H9 (cell line): ENCODE measurements around the gene LPAR3. TPM values are rescaled to one million over a fixed set of nuclear protein-coding genes. Genes with fewer than 3 reads are reported as not detected.

Experiments
- DNase-seq: peaks from one replicate; pipeline ENCODE4 v3.0.0-alpha.2; 2017
- H2AFZ ChIP-seq: one replicate; pipeline ENCODE4 v1.6.1; 2013; ENCODE audit warnings: mild to moderate bottlenecking, low read length, control low read depth, moderate library complexity
- H2AK5ac ChIP-seq: 2 replicates; pipeline ENCODE4 v1.6.1; 2013; ENCODE audit warnings: low read length, control low read depth, mixed read lengths; ENCODE audit not compliant: insufficient read length
- H2BK120ac ChIP-seq: one replicate; pipeline ENCODE4 v1.6.1; 2013; ENCODE audit warnings: low read depth, mild to moderate bottlenecking, low read length, control low read depth, inconsistent platforms; ENCODE audit not compliant: poor library complexity, severe bottlenecking
- H2BK12ac ChIP-seq: 2 replicates; pipeline ENCODE4 v1.6.1; 2013; ENCODE audit warnings: low read length, control low read depth, mixed read lengths, low read depth; ENCODE audit not compliant: insufficient read length
- H2BK15ac ChIP-seq: 2 replicates; pipeline ENCODE4 v1.6.1; 2013; ENCODE audit warnings: low read depth, low read length, control low read depth
- H2BK20ac ChIP-seq: one replicate; pipeline ENCODE4 v1.6.1; 2013; ENCODE audit warnings: low read depth, mild to moderate bottlenecking, low read length, control low read depth, inconsistent platforms; ENCODE audit not compliant: poor library complexity, severe bottlenecking
- H2BK5ac ChIP-seq: 2 replicates; pipeline ENCODE4 v1.6.1; 2013; ENCODE audit warnings: low read length, control low read depth, mixed read lengths; ENCODE audit not compliant: insufficient read length
- H3K14ac ChIP-seq: 2 replicates; pipeline ENCODE4 v1.6.1; 2013; ENCODE audit warnings: low read length, control low read depth; ENCODE audit not compliant: insufficient read depth
- H3K18ac ChIP-seq: 2 replicates; pipeline ENCODE4 v1.6.1; 2013; ENCODE audit warnings: low read depth, mild to moderate bottlenecking, mixed read lengths, low read length, control low read depth; ENCODE audit not compliant: insufficient read length
- H3K23ac ChIP-seq: 2 replicates; pipeline ENCODE4 v1.6.1; 2013; ENCODE audit warnings: low read length, control low read depth, mixed read lengths, low read depth; ENCODE audit not compliant: insufficient read length
- H3K23me2 ChIP-seq: 2 replicates; pipeline ENCODE4 v1.6.1; 2013; ENCODE audit warnings: low read depth, mild to moderate bottlenecking, mixed read lengths, low read length, control low read depth; ENCODE audit not compliant: insufficient read length, poor library complexity, severe bottlenecking
- H3K27ac ChIP-seq: 2 replicates; pipeline ENCODE4 v1.5.1; 2013; ENCODE audit warnings: low read length, control low read depth, mixed read lengths, low read depth; ENCODE audit not compliant: insufficient read length
- H3K27me3 ChIP-seq: 2 replicates; pipeline ENCODE4 v1.6.1; 2013; ENCODE audit warnings: low read length, control low read depth, inconsistent platforms; ENCODE audit not compliant: insufficient read depth
- H3K4ac ChIP-seq: 2 replicates; pipeline ENCODE4 v1.6.1; 2013; ENCODE audit warnings: low read depth, mild to moderate bottlenecking, control low read depth, inconsistent platforms, low read length, moderate library complexity
- H3K4me1 ChIP-seq: 2 replicates; pipeline ENCODE4 v1.6.1; 2013; ENCODE audit warnings: low read length, control low read depth, inconsistent platforms; ENCODE audit not compliant: insufficient read depth
- H3K4me2 ChIP-seq: 2 replicates; pipeline ENCODE4 v1.6.1; 2013; ENCODE audit warnings: low read length, control low read depth, mixed read lengths; ENCODE audit not compliant: insufficient read length, insufficient read depth
- H3K56ac ChIP-seq: 2 replicates; pipeline ENCODE4 v1.6.1; 2013; ENCODE audit warnings: low read depth, mild to moderate bottlenecking, mixed read lengths, low read length, control low read depth; ENCODE audit not compliant: insufficient read length
- H3K79me1 ChIP-seq: 2 replicates; pipeline ENCODE4 v1.6.1; 2013; ENCODE audit warnings: low read depth, mild to moderate bottlenecking, moderate library complexity, low read length, control low read depth, inconsistent platforms; ENCODE audit not compliant: insufficient read depth, poor library complexity, severe bottlenecking
- H3K79me2 ChIP-seq: 2 replicates; pipeline ENCODE4 v1.6.1; 2013; ENCODE audit warnings: low read length, control low read depth, inconsistent platforms; ENCODE audit not compliant: insufficient read depth
- H3K9ac ChIP-seq: 2 replicates; pipeline ENCODE4 v1.6.1; 2013; ENCODE audit warnings: low read length, control low read depth, mixed read lengths; ENCODE audit not compliant: insufficient read length; ENCODE audit errors: extremely low read depth
- H3K9me3 ChIP-seq: one replicate; pipeline ENCODE4 v1.6.1; 2013; ENCODE audit warnings: low read depth, low read length, inconsistent platforms; ENCODE audit not compliant: control insufficient read depth
- H3T11ph ChIP-seq: one replicate; pipeline ENCODE4 v1.6.1; 2013; ENCODE audit warnings: mild to moderate bottlenecking, low read length, control low read depth, inconsistent platforms
- H4K20me1 ChIP-seq: one replicate; pipeline ENCODE4 v1.6.1; 2013; ENCODE audit not compliant: control insufficient read depth, insufficient read length, insufficient read depth
- H4K5ac ChIP-seq: 2 replicates; pipeline ENCODE4 v1.6.1; 2013; ENCODE audit warnings: low read depth, mild to moderate bottlenecking, mixed read lengths, low read length, control low read depth; ENCODE audit not compliant: insufficient read length
- H4K8ac ChIP-seq: replicated peaks from 2 replicates; pipeline ENCODE4 v1.6.1; 2013; ENCODE audit warnings: low read length, control low read depth, mixed read lengths, low read depth; ENCODE audit not compliant: insufficient read length
- H4K91ac ChIP-seq: 2 replicates; pipeline ENCODE4 v1.6.1; 2013; ENCODE audit warnings: low read depth, mild to moderate bottlenecking, moderate library complexity, mixed read lengths, low read length, control low read depth; ENCODE audit not compliant: insufficient read length
- H3K27ac Mint-ChIP-seq, 3 experiments: 2 replicates in 2 of 3; 3 replicates in 1 of 3; pipeline ENCODE4 v1.8.0; 2020 to 2021; ENCODE audit warnings: mixed read lengths in 3 of 3, mild to moderate bottlenecking in 1 of 3, moderate library complexity in 1 of 3
- H3K27me3 Mint-ChIP-seq: 2 replicates; pipeline ENCODE4 v1.8.0; 2021; ENCODE audit warnings: low read depth, mild to moderate bottlenecking, moderate library complexity, mixed read lengths
- H3K36me3 Mint-ChIP-seq, 3 experiments: 2 replicates in 2 of 3; 3 replicates in 1 of 3; pipeline ENCODE4 v1.8.0; 2020 to 2021; ENCODE audit warnings: low read depth in 3 of 3, mixed read lengths in 3 of 3; ENCODE audit not compliant: insufficient read depth in 1 of 3
- H3K4me1 Mint-ChIP-seq, 2 experiments: 2 replicates each; pipeline ENCODE4 v1.8.0; 2020; ENCODE audit warnings: mixed read lengths in 2 of 2
- H3K4me3 Mint-ChIP-seq, 2 experiments: 2 replicates in 1 of 2; 3 replicates in 1 of 2; pipeline ENCODE4 v1.8.0; 2020 to 2021; ENCODE audit warnings: mild to moderate bottlenecking in 2 of 2, mixed read lengths in 2 of 2, moderate library complexity in 1 of 2
- H3K9me3 Mint-ChIP-seq, 2 experiments: 2 replicates in 1 of 2; 3 replicates in 1 of 2; pipeline ENCODE4 v1.8.0; 2020; ENCODE audit warnings: mild to moderate bottlenecking in 2 of 2, mixed read lengths in 2 of 2, moderate library complexity in 1 of 2
- CTCF ChIP-seq: fragments of 200-600 bp; sonication (generic); conservative IDR thresholded peaks from 3 replicates; pipeline ENCODE4 v1.8.0; 2021; ENCODE audit warnings: antibody characterized with exemption, mild to moderate bottlenecking
- WGBS: extraction: QIAGEN DNeasy Blood & Tissue Kit; methylation state at CpG from one replicate; pipeline ENCODE4 v1.1.7; 2013; ENCODE audit warnings: missing lambda C conversion rate, low lambda C conversion rate, mixed read lengths; ENCODE audit not compliant: insufficient read length; ENCODE audit errors: extremely low coverage; 5-methylcytosine and 5-hydroxymethylcytosine counted together
- total RNA-seq: library from RNA; stranded (reverse); gene quantifications from 2 replicates; pipeline ENCODE4 v1.2.1, GENCODE V29; 2021

LPAR3 gene
- total RNA-seq, 1 experiment from 2014 or later, result 3.0 TPM

- no CpG with 5 or more reads among the region's 16 CpGs for WGBS
- Histone ChIP-seq H2BK20ac (no peak overlapping the region), H3K4ac (no peak overlapping the region), H2AFZ (no peak overlapping the region), H2BK12ac (no peak overlapping the region), H3K27ac (no peak overlapping the region), H3K23me2 (no peaks in the 10 kb centered on the region), H4K8ac (no peak overlapping the region), H4K20me1 (no peaks in the 10 kb centered on the region), H3K79me1 (no peaks in the 10 kb centered on the region), H2BK120ac (no peak overlapping the region), H3K9me3 (no peaks in the 10 kb centered on the region), H3K79me2 (no peaks in the 10 kb centered on the region), H2BK5ac (no peak overlapping the region), H3K18ac (no peak overlapping the region), H3K23ac (no peak overlapping the region), H4K91ac (no peak overlapping the region), H3K9ac (no peak overlapping the region), H3T11ph (no peak overlapping the region), H4K5ac (no peak overlapping the region), H3K56ac (no peak overlapping the region), H3K4me1 (no peaks in the 10 kb centered on the region), H3K27me3 (no peaks in the 10 kb centered on the region), H2AK5ac (no peak overlapping the region), H2BK15ac (no peak overlapping the region), H3K14ac (no peak overlapping the region), H3K4me2 (no peak overlapping the region)
- peak; percentile 75 for DNase-seq
- Mint-ChIP-seq H3K9me3 (peaks cover 0 to 6% of the 10 kb centered on the region in 2 experiments; a peak in 2 of 5 replicates), H3K27ac (no peak overlapping the region), H3K4me3 (no peak overlapping the region), H3K36me3 (peaks cover 0 to 3% (median 0%) of the 10 kb centered on the region in 3 experiments; a peak in 1 of 7 replicates), H3K27me3 (peaks cover 5% of the 10 kb centered on the region), H3K4me1 (peaks cover 4 to 10% of the 10 kb centered on the region in 2 experiments)
- peak; percentile 52; the same call in 2 of the 3 replicates for TF ChIP-seq CTCF
Observed at GRCh38 chr1:84774669-84775534, 118.1 kb downstream of the LPAR3 start.
